ENCODE measurements around the gene MYF6. TPM values are rescaled to one million over a fixed set of nuclear protein-coding genes. Genes with fewer than 3 reads are reported as not detected.

The MYF6 gene
- total RNA-seq, 2 experiments from 2014 or later: not detected

GRCh38 chr12:80708259-80708974 is 983 bp downstream of the MYF6 start:
- no peaks in the 10 kb centered on the region for H3K4me1 Mint-ChIP-seq (ENCODE audit: low read depth)
- Histone ChIP-seq H3K4me1 (ENCODE audit: insufficient read depth, low read length) (no peaks in the 10 kb centered on the region), H3K27ac (ENCODE audit: low read depth in 1 of 2, low read length in 2 of 2) (no peak overlapping the region), H3K4me3 (ENCODE audit: low read length) (no peak overlapping the region), H3K9me3 (ENCODE audit: control insufficient read depth in 1 of 2, insufficient read depth in 1 of 2, low read length in 2 of 2) (peaks cover 0 to 20% of the 10 kb centered on the region in 2 experiments), H3K36me3 (ENCODE audit: insufficient read depth, low read length) (no peaks in the 10 kb centered on the region), H3K27me3 (ENCODE audit: control insufficient read depth in 1 of 2, insufficient read depth in 2 of 2, low read length in 2 of 2) (peaks cover 21 to 25% of the 10 kb centered on the region in 2 experiments)
- H3K9me3 Mint-ChIP-seq: no peaks in the 10 kb centered on the region
- H3K27me3 Mint-ChIP-seq: peaks cover 66% of the 10 kb centered on the region
- ATAC-seq (ENCODE audit: poor library complexity): no peak
- no peak overlapping the region for H3K4me3 Mint-ChIP-seq
- ChIA-PET POLR2A (no interaction called here), CTCF (no interaction called here)
- no peak overlapping the region for H3K27ac Mint-ChIP-seq
- H3K36me3 Mint-ChIP-seq (ENCODE audit: low read depth): no peaks in the 10 kb centered on the region
- intact Hi-C loops (cut with DNase I, micrococcal nuclease): no loop called here
- no peak for DNase-seq
- TF ChIP-seq, protein P1, sequence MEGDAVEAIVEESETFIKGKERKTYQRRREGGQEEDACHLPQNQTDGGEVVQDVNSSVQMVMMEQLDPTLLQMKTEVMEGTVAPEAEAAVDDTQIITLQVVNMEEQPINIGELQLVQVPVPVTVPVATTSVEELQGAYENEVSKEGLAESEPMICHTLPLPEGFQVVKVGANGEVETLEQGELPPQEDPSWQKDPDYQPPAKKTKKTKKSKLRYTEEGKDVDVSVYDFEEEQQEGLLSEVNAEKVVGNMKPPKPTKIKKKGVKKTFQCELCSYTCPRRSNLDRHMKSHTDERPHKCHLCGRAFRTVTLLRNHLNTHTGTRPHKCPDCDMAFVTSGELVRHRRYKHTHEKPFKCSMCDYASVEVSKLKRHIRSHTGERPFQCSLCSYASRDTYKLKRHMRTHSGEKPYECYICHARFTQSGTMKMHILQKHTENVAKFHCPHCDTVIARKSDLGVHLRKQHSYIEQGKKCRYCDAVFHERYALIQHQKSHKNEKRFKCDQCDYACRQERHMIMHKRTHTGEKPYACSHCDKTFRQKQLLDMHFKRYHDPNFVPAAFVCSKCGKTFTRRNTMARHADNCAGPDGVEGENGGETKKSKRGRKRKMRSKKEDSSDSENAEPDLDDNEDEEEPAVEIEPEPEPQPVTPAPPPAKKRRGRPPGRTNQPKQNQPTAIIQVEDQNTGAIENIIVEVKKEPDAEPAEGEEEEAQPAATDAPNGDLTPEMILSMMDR (IDR thresholded peaks at IDR 0.05): no peak

- H3K27me3 ChIP-seq (ENCODE audit: control insufficient read depth in 1 of 2, insufficient read depth in 2 of 2, low read length in 2 of 2): peaks cover 21 to 25% of the 10 kb centered on the region in 2 experiments
These were observed 1.5 kb downstream of the MYF6 start for GRCh38 chr12:80708975-80709328.

DNA sequence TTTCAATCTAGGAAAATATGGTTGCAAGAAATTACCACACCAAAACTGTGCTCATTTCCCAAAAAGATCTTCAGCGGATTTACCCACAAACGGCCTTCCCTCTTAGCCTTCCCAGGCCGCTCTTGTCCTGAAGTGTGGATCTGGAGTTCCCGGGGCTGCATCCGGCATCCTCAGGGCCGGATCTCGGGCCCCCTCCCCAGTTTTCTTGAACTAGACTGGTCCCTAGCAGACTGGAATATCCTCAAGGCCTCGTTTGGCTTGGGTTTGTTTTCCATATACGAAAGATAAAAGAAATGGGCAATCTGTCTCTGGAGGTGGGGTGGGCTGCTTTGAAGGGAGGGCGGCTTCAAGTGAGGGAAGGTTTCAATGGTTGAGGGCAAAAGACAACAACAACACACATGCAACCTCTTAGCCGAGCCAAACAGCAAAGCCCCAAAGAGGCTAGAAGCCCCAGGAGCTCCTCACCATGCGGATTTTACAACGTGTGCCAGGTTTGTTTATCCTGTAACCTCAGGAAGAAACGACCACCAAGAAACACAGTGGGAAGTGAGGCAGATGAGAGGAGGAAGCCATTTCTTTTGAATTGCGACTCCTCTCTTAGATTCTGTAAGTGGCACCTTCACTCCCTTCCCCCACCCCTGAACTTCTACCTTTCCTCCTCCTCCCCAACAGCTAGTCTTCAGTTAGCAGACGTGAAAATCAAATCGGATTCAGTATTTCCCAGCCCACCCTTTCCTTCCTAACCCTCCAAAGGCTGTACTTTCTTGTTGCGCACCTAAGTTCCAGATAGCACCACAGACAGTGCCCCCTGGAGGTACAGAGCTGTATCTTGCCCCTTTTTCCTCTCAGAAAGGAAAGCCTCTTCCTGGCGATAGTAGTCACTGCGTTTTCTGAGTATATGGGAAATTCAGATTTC is 2.6 kb downstream of the MYF6 start:
- H3K4me1 Mint-ChIP-seq (ENCODE audit: low read depth): no peaks in the 10 kb centered on the region
- intact Hi-C loops (cut with DNase I, micrococcal nuclease): no loop called here
- no peak for DNase-seq
- H3K27me3 ChIP-seq (ENCODE audit: control insufficient read depth in 1 of 2, insufficient read depth in 2 of 2, low read length in 2 of 2): peaks cover 25 to 29% of the 10 kb centered on the region in 2 experiments
- no peak overlapping the region for H3K4me3 ChIP-seq (ENCODE audit: low read length)
- no peak overlapping the region for H3K4me3 Mint-ChIP-seq
- ChIA-PET CTCF (no interaction called here), POLR2A (no interaction called here)
- peaks cover 82% of the 10 kb centered on the region for H3K27me3 Mint-ChIP-seq
- no peaks in the 10 kb centered on the region for H3K36me3 ChIP-seq (ENCODE audit: insufficient read depth, low read length)
- H3K27ac Mint-ChIP-seq: no peak overlapping the region
- H3K4me1 ChIP-seq (ENCODE audit: insufficient read depth, low read length): no peaks in the 10 kb centered on the region
- no peak overlapping the region for H3K27ac ChIP-seq (ENCODE audit: low read depth in 1 of 2, low read length in 2 of 2)
- ATAC-seq (ENCODE audit: poor library complexity): no peak
- H3K9me3 ChIP-seq (ENCODE audit: control insufficient read depth in 1 of 2, insufficient read depth in 1 of 2, low read length in 2 of 2): peaks cover 0 to 24% of the 10 kb centered on the region in 2 experiments
- H3K36me3 Mint-ChIP-seq (ENCODE audit: low read depth): no peaks in the 10 kb centered on the region
- H3K9me3 Mint-ChIP-seq: no peaks in the 10 kb centered on the region
- TF ChIP-seq, protein P1 (IDR thresholded peaks at IDR 0.05): no peak

More at GRCh38 chr12:80708975-80709328, 1.5 kb downstream of the MYF6 start:
- Histone ChIP-seq H3K9me3 (ENCODE audit: control insufficient read depth in 1 of 2, insufficient read depth in 1 of 2, low read length in 2 of 2) (peaks cover 0 to 21% of the 10 kb centered on the region in 2 experiments), H3K27ac (ENCODE audit: low read depth in 1 of 2, low read length in 2 of 2) (no peak overlapping the region), H3K4me3 (ENCODE audit: low read length) (no peak overlapping the region), H3K4me1 (ENCODE audit: insufficient read depth, low read length) (no peaks in the 10 kb centered on the region), H3K36me3 (ENCODE audit: insufficient read depth, low read length) (no peaks in the 10 kb centered on the region)
- intact Hi-C loops (cut with DNase I, micrococcal nuclease): no loop called here
- ATAC-seq (ENCODE audit: poor library complexity) (no peak), DNase-seq (no peak)
- Mint-ChIP-seq H3K9me3 (no peaks in the 10 kb centered on the region), H3K4me1 (ENCODE audit: low read depth) (no peaks in the 10 kb centered on the region), H3K4me3 (no peak overlapping the region), H3K36me3 (ENCODE audit: low read depth) (no peaks in the 10 kb centered on the region), H3K27ac (no peak overlapping the region), H3K27me3 (peaks cover 71% of the 10 kb centered on the region)
- TF ChIP-seq, protein P1 (IDR thresholded peaks at IDR 0.05): no peak
- POLR2A ChIA-PET: no interaction called here
- CTCF ChIA-PET: no interaction called here
